ENCODE data around the gene ZMIZ2.

Gene ZMIZ2

GRCh38 chr7:44755698-44756627, 7.3 kb downstream of the ZMIZ2 start:
- DNase-seq (ENCODE audit: low read depth in 2 of 3, low spot score in 1 of 3) = no peak

GRCh38 chr7:44756904-44757303, 8.3 kb downstream of the ZMIZ2 start:
- DNase-seq (ENCODE audit: low read depth in 2 of 3, low spot score in 1 of 3) = no peak

GRCh38 chr7:44757311-44757710, 8.7 kb downstream of the ZMIZ2 start:
- DNase-seq (ENCODE audit: low read depth in 2 of 3, low spot score in 1 of 3) = no peak

- no peak for DNase-seq (ENCODE audit: low read depth in 2 of 3, low spot score in 1 of 3)
Observed at GRCh38 chr7:44757739-44758138, 9.1 kb downstream of the ZMIZ2 start.

GRCh38 chr7:44759246-44759645, 10.6 kb downstream of the ZMIZ2 start:
- no peak for DNase-seq (ENCODE audit: low read depth in 2 of 3, low spot score in 1 of 3)

- no peak for DNase-seq (ENCODE audit: low read depth in 2 of 3, low spot score in 1 of 3)
Observed at GRCh38 chr7:44760034-44760580, 11.5 kb downstream of the ZMIZ2 start.

GRCh38 chr7:44761207-44762161, 12.8 kb downstream of the ZMIZ2 start:
- DNase-seq (ENCODE audit: low read depth in 2 of 3, low spot score in 1 of 3) = no peak

GRCh38 chr7:44762300-44762699, 13.7 kb downstream of the ZMIZ2 start:
- DNase-seq (ENCODE audit: low read depth in 2 of 3, low spot score in 1 of 3) = no peak

GRCh38 chr7:44762726-44763522, 14.3 kb downstream of the ZMIZ2 start:
- DNase-seq (ENCODE audit: low read depth in 2 of 3, low spot score in 1 of 3) = no peak

GRCh38 chr7:44764081-44764480, 15.4 kb downstream of the ZMIZ2 start:
- no peak for DNase-seq (ENCODE audit: low read depth in 2 of 3, low spot score in 1 of 3)

- no peak for DNase-seq (ENCODE audit: low read depth in 2 of 3, low spot score in 1 of 3)
Observed at GRCh38 chr7:44764665-44765578, 16.3 kb downstream of the ZMIZ2 start.

- DNase-seq (ENCODE audit: low read depth in 2 of 3, low spot score in 1 of 3) = no peak
Observed at GRCh38 chr7:44765579-44766415, 17.1 kb downstream of the ZMIZ2 start.

GRCh38 chr7:44766416-44766801, 17.8 kb downstream of the ZMIZ2 start:
- no peak for DNase-seq (ENCODE audit: low read depth in 2 of 3, low spot score in 1 of 3)

GRCh38 chr7:44767134-44767911, 18.7 kb downstream of the ZMIZ2 start:
- no peak for DNase-seq (ENCODE audit: low read depth in 2 of 3, low spot score in 1 of 3)

- no peak for DNase-seq (ENCODE audit: low read depth in 2 of 3, low spot score in 1 of 3)
Observed at GRCh38 chr7:44767912-44768627, 19.4 kb downstream of the ZMIZ2 start.

- DNase-seq (ENCODE audit: low read depth in 2 of 3, low spot score in 1 of 3) = no peak
Observed at GRCh38 chr7:44768628-44769371, 20.2 kb downstream of the ZMIZ2 start.

- DNase-seq (ENCODE audit: low read depth in 2 of 3, low spot score in 1 of 3) = no peak
Observed at GRCh38 chr7:44769376-44769775, 20.7 kb downstream of the ZMIZ2 start.

Data from stimulated activated CD4-positive, alpha-beta T cell treated with anti-CD3 and anti-CD28 coated beads, Interleukin-12 subunit alpha, Interleukin-12 subunit beta, amount 100 ng/mL, for 48 hours (primary cell).